HEK293 (cell line): ENCODE results near the gene LRRC30.
A peak's percentile ranks its signal among the peaks of the same experiment; 100 is the strongest.

Experiments used
- CTCF ChIA-PET: fragments of 350-600 bp; formaldehyde crosslinking; extraction: SDS; loops from one replicate; lab custom pipeline; 2021; ENCODE audit warnings: antibody characterized with exemption; lab: Yijun Ruan, JAX
- POLR2A ChIA-PET: fragments of 300-600 bp; formaldehyde crosslinking; extraction: SDS; loops from one replicate; lab custom pipeline; 2020; ENCODE audit warnings: antibody characterized with exemption, inconsistent platforms; lab: Yijun Ruan, JAX
- H3K27ac ChIP-seq: fragments of 200-500 bp; sonication (Bioruptor generic); 2 replicates; pipeline ENCODE4 v1.5.1; 2014; ENCODE audit warnings: low read depth, low read length, control low read depth, inconsistent platforms; ENCODE audit errors: extremely low read depth
- H3K36me3 ChIP-seq, 2 experiments: fragments of 200-500 bp in 1 of 2; sonication (Bioruptor generic) in 1 of 2; 1 replicate in 1 of 2; 2 replicates in 1 of 2; pipeline ENCODE4 v1.5.1; 2014 to 2017; ENCODE audit warnings: inconsistent platforms in 2 of 2, low read length in 2 of 2; ENCODE audit not compliant: control insufficient read depth in 2 of 2, insufficient read depth in 1 of 2
- H3K4me1 ChIP-seq: fragments of 200-500 bp; sonication (Bioruptor generic); 2 replicates; pipeline ENCODE4 v1.5.1; 2014; ENCODE audit warnings: mild to moderate bottlenecking, low read length, inconsistent platforms; ENCODE audit not compliant: control insufficient read depth, insufficient read depth
- H3K4me3 ChIP-seq: 2 replicates; pipeline ENCODE4 v1.5.1; 2011; ENCODE audit warnings: low read depth, mild to moderate bottlenecking, control low read depth, low read length, moderate library complexity
- H3K9me3 ChIP-seq: fragments of 200-500 bp; sonication (Bioruptor generic); 2 replicates; pipeline ENCODE4 v1.5.1; 2014; ENCODE audit warnings: low read depth, low read length, inconsistent platforms; ENCODE audit not compliant: control insufficient read depth, insufficient read depth
- EGR2 ChIP-seq: fragments of 450-650 bp; formaldehyde crosslinking; IDR thresholded peaks from 2 replicates; pipeline ENCODE4 v1.5.1; 2016; ENCODE audit warnings: low read depth, missing biosample characterization, missing genetic modification characterization
- MEIS1 ChIP-seq: sonication (generic); formaldehyde crosslinking; IDR thresholded peaks from 2 replicates; pipeline ENCODE4 v1.8.1; 2022; ENCODE audit warnings: missing genetic modification reagents, mild to moderate bottlenecking, borderline replicate concordance
- SCRT2 ChIP-seq: fragments of 450-650 bp; formaldehyde crosslinking; IDR thresholded peaks from 2 replicates; pipeline ENCODE4 v1.5.1; 2016; ENCODE audit warnings: missing biosample characterization, missing genetic modification characterization
- SP7 ChIP-seq: fragments of 450-650 bp; formaldehyde crosslinking; IDR thresholded peaks from 2 replicates; pipeline ENCODE4 v1.5.1; 2016; ENCODE audit warnings: missing biosample characterization, missing genetic modification characterization
- YY1 ChIP-seq: fragments of 450-650 bp; formaldehyde crosslinking; IDR thresholded peaks from 2 replicates; pipeline ENCODE4 v1.5.1; 2018; ENCODE audit warnings: missing biosample characterization, missing genetic modification characterization
- ZBTB17 ChIP-seq: fragments of 450-650 bp; formaldehyde crosslinking; IDR thresholded peaks from 2 replicates; pipeline ENCODE4 v1.5.1; 2016; ENCODE audit warnings: missing biosample characterization, missing genetic modification characterization
- ZBTB26 ChIP-seq: fragments of 450-650 bp; formaldehyde crosslinking; optimal IDR thresholded peaks from 2 replicates; pipeline ENCODE3; 2016; ENCODE audit warnings: missing biosample characterization, mild to moderate bottlenecking, missing genetic modification characterization
- ZFP37 ChIP-seq: fragments of 450-650 bp; formaldehyde crosslinking; IDR thresholded peaks from 2 replicates; pipeline ENCODE4 v1.5.1; 2016; ENCODE audit warnings: missing biosample characterization, missing genetic modification characterization
- ZNF132 ChIP-seq: fragments of 450-650 bp; formaldehyde crosslinking; IDR thresholded peaks from 2 replicates; pipeline ENCODE4 v1.5.1; 2017; ENCODE audit warnings: missing biosample characterization, missing genetic modification characterization, borderline replicate concordance
- ZNF133 ChIP-seq: fragments of 450-650 bp; formaldehyde crosslinking; IDR thresholded peaks from 2 replicates; pipeline ENCODE4 v1.5.1; 2016; ENCODE audit warnings: missing biosample characterization, missing genetic modification characterization
- ZNF146 ChIP-seq: fragments of 450-650 bp; formaldehyde crosslinking; IDR thresholded peaks from 2 replicates; pipeline ENCODE4 v1.5.1; 2016; ENCODE audit warnings: missing biosample characterization, missing genetic modification characterization
- ZNF175 ChIP-seq: fragments of 450-650 bp; formaldehyde crosslinking; IDR thresholded peaks from 2 replicates; pipeline ENCODE4 v1.5.1; 2016; ENCODE audit warnings: missing biosample characterization, missing genetic modification characterization
- ZNF19 ChIP-seq: fragments of 450-650 bp; formaldehyde crosslinking; IDR thresholded peaks from 2 replicates; pipeline ENCODE4; 2016; ENCODE audit warnings: missing biosample characterization, missing genetic modification characterization, low read depth
- ZNF248 ChIP-seq: fragments of 450-650 bp; formaldehyde crosslinking; IDR thresholded peaks from 2 replicates; pipeline ENCODE4 v1.5.1; 2017; ENCODE audit warnings: missing biosample characterization, missing genetic modification characterization
- ZNF37A ChIP-seq: fragments of 450-650 bp; IDR thresholded peaks from 2 replicates; pipeline ENCODE4 v1.5.1; 2018; ENCODE audit warnings: missing biosample characterization, missing genetic modification characterization
- ZNF394 ChIP-seq: fragments of 450-650 bp; formaldehyde crosslinking; IDR thresholded peaks from 2 replicates; pipeline ENCODE4 v1.5.1; 2016; ENCODE audit warnings: missing biosample characterization, missing genetic modification characterization, mild to moderate bottlenecking, moderate library complexity, borderline replicate concordance
- ZNF501 ChIP-seq: fragments of 450-650 bp; formaldehyde crosslinking; IDR thresholded peaks from 2 replicates; pipeline ENCODE4 v1.5.1; 2016; ENCODE audit warnings: missing biosample characterization, missing genetic modification characterization
- ZNF518A ChIP-seq: fragments of 450-650 bp; formaldehyde crosslinking; conservative IDR thresholded peaks from 2 replicates; pipeline ENCODE4 v1.5.1; 2016; ENCODE audit warnings: low read depth, missing biosample characterization, missing genetic modification characterization
- ZNF529 ChIP-seq: fragments of 450-650 bp; formaldehyde crosslinking; IDR thresholded peaks from 2 replicates; pipeline ENCODE4 v1.5.1; 2017; ENCODE audit warnings: missing genetic modification characterization, missing biosample characterization; ENCODE audit not compliant: insufficient replicate concordance
- ZNF530 ChIP-seq: fragments of 450-650 bp; formaldehyde crosslinking; IDR thresholded peaks from 2 replicates; pipeline ENCODE4 v1.5.1; 2016; ENCODE audit warnings: low read depth, missing biosample characterization, missing genetic modification characterization
- ZNF548 ChIP-seq: fragments of 450-650 bp; formaldehyde crosslinking; IDR thresholded peaks from 2 replicates; pipeline ENCODE4 v1.5.1; 2016; ENCODE audit warnings: missing biosample characterization, missing genetic modification characterization
- ZNF558 ChIP-seq: fragments of 450-650 bp; formaldehyde crosslinking; IDR thresholded peaks from 2 replicates; pipeline ENCODE4 v1.5.1; 2016; ENCODE audit warnings: missing biosample characterization, missing genetic modification characterization
- TF ChIP-seq, protein P1 (sequence below): fragments of 450-650 bp; formaldehyde crosslinking; IDR thresholded peaks from 2 replicates; pipeline ENCODE4 v1.5.1; 2017; ENCODE audit warnings: missing biosample characterization, missing genetic modification characterization

The LRRC30 gene

GRCh38 chr18:7191736-7192135, 39.2 kb upstream of the LRRC30 start:
- Histone ChIP-seq H3K27ac (no peak overlapping the region), H3K36me3 (no peaks in the 10 kb centered on the region), H3K4me3 (no peak overlapping the region), H3K4me1 (no peaks in the 10 kb centered on the region), H3K9me3 (no peaks in the 10 kb centered on the region)
- TF ChIP-seq ZNF558 (tag by site-specific recombination) (no peak), ZNF394 (no peak), ZNF132 (no peak), ZNF529 (tag by site-specific recombination) (no peak), SCRT2 (tag by site-specific recombination) (no peak), ZNF146 (tag by site-specific recombination) (peak; percentile 43; the same call in 1 of the 2 replicates)
- TF ChIP-seq, protein P1, sequence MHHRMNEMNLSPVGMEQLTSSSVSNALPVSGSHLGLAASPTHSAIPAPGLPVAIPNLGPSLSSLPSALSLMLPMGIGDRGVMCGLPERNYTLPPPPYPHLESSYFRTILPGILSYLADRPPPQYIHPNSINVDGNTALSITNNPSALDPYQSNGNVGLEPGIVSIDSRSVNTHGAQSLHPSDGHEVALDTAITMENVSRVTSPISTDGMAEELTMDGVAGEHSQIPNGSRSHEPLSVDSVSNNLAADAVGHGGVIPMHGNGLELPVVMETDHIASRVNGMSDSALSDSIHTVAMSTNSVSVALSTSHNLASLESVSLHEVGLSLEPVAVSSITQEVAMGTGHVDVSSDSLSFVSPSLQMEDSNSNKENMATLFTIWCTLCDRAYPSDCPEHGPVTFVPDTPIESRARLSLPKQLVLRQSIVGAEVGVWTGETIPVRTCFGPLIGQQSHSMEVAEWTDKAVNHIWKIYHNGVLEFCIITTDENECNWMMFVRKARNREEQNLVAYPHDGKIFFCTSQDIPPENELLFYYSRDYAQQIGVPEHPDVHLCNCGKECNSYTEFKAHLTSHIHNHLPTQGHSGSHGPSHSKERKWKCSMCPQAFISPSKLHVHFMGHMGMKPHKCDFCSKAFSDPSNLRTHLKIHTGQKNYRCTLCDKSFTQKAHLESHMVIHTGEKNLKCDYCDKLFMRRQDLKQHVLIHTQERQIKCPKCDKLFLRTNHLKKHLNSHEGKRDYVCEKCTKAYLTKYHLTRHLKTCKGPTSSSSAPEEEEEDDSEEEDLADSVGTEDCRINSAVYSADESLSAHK (tag by site-specific recombination): no peak
- ChIA-PET POLR2A (no interaction called here), CTCF (interaction anchor here (0.6 to 1.3 kb wide), 6 partner anchors 12 to 1312 kb away, joined by 3 to 5 read pairs (median 4); no protein-coding TSS in a partner anchor)

GRCh38 chr18:7195266-7195665, 35.6 kb upstream of the LRRC30 start:
- Histone ChIP-seq H3K4me3 (no peak overlapping the region), H3K4me1 (no peaks in the 10 kb centered on the region), H3K9me3 (no peaks in the 10 kb centered on the region), H3K36me3 (no peaks in the 10 kb centered on the region), H3K27ac (no peak overlapping the region)
- CTCF ChIA-PET: interaction anchor here (0.6 to 0.8 kb wide), 2 partner anchors 70 to 225 kb away, joined by 4 to 5 read pairs; no protein-coding TSS in a partner anchor
- POLR2A ChIA-PET: no interaction called here
- TF ChIP-seq ZBTB17 (tag by site-specific recombination) (no peak), ZBTB26 (tag by site-specific recombination) (no peak), ZNF19 (no peak), YY1 (tag by site-specific recombination) (no peak), ZNF501 (tag by site-specific recombination) (no peak), SP7 (tag by site-specific recombination) (no peak), ZNF518A (tag by site-specific recombination) (no peak), ZNF530 (no peak), ZNF248 (tag by site-specific recombination) (no peak), ZFP37 (tag by site-specific recombination) (no peak), EGR2 (tag by site-specific recombination) (no peak), ZNF548 (no peak), ZNF37A (no peak), ZNF133 (tag by site-specific recombination) (no peak), MEIS1 (CRISPR knock-in tag) (no peak), ZNF175 (tag by site-specific recombination) (no peak)
